ENCODE measurements around the gene DCAF8L2.

- TF ChIP-seq CTCF (conservative IDR thresholded peaks at IDR 0.05 in 1 of 2, IDR thresholded peaks at IDR 0.05 in 1 of 2; ENCODE audit: low read depth in 1 of 2, low read length in 2 of 2) = no peak
- no peak for TF ChIP-seq EZH2 (IDR thresholded peaks at IDR 0.05; ENCODE audit: low read length, missing control alignments)
Observed at GRCh38 chrX:27575565-27575964, 14.6 kb upstream of the DCAF8L2 start.

Measured in fibroblast of lung (primary cell).